H9 (cell line): ENCODE results near the gene GSTA3. TPM values are rescaled to one million over a fixed set of nuclear protein-coding genes. Genes with fewer than 3 reads are reported as not detected.

Source experiments
- DNase-seq: peaks from one replicate; pipeline ENCODE4 v3.0.0-alpha.2; 2017
- H2AFZ ChIP-seq: one replicate; pipeline ENCODE4 v1.6.1; 2013; ENCODE audit warnings: mild to moderate bottlenecking, low read length, control low read depth, moderate library complexity
- H2AK5ac ChIP-seq: 2 replicates; pipeline ENCODE4 v1.6.1; 2013; ENCODE audit warnings: low read length, control low read depth, mixed read lengths; ENCODE audit not compliant: insufficient read length
- H2BK120ac ChIP-seq: one replicate; pipeline ENCODE4 v1.6.1; 2013; ENCODE audit warnings: low read depth, mild to moderate bottlenecking, low read length, control low read depth, inconsistent platforms; ENCODE audit not compliant: poor library complexity, severe bottlenecking
- H2BK12ac ChIP-seq: 2 replicates; pipeline ENCODE4 v1.6.1; 2013; ENCODE audit warnings: low read length, control low read depth, mixed read lengths, low read depth; ENCODE audit not compliant: insufficient read length
- H2BK15ac ChIP-seq: 2 replicates; pipeline ENCODE4 v1.6.1; 2013; ENCODE audit warnings: low read depth, low read length, control low read depth
- H2BK20ac ChIP-seq: one replicate; pipeline ENCODE4 v1.6.1; 2013; ENCODE audit warnings: low read depth, mild to moderate bottlenecking, low read length, control low read depth, inconsistent platforms; ENCODE audit not compliant: poor library complexity, severe bottlenecking
- H2BK5ac ChIP-seq: 2 replicates; pipeline ENCODE4 v1.6.1; 2013; ENCODE audit warnings: low read length, control low read depth, mixed read lengths; ENCODE audit not compliant: insufficient read length
- H3K14ac ChIP-seq: 2 replicates; pipeline ENCODE4 v1.6.1; 2013; ENCODE audit warnings: low read length, control low read depth; ENCODE audit not compliant: insufficient read depth
- H3K18ac ChIP-seq: 2 replicates; pipeline ENCODE4 v1.6.1; 2013; ENCODE audit warnings: low read depth, mild to moderate bottlenecking, mixed read lengths, low read length, control low read depth; ENCODE audit not compliant: insufficient read length
- H3K23ac ChIP-seq: 2 replicates; pipeline ENCODE4 v1.6.1; 2013; ENCODE audit warnings: low read length, control low read depth, mixed read lengths, low read depth; ENCODE audit not compliant: insufficient read length
- H3K23me2 ChIP-seq: 2 replicates; pipeline ENCODE4 v1.6.1; 2013; ENCODE audit warnings: low read depth, mild to moderate bottlenecking, mixed read lengths, low read length, control low read depth; ENCODE audit not compliant: insufficient read length, poor library complexity, severe bottlenecking
- H3K27ac ChIP-seq: 2 replicates; pipeline ENCODE4 v1.5.1; 2013; ENCODE audit warnings: low read length, control low read depth, mixed read lengths, low read depth; ENCODE audit not compliant: insufficient read length
- H3K27me3 ChIP-seq: 2 replicates; pipeline ENCODE4 v1.6.1; 2013; ENCODE audit warnings: low read length, control low read depth, inconsistent platforms; ENCODE audit not compliant: insufficient read depth
- H3K4ac ChIP-seq: 2 replicates; pipeline ENCODE4 v1.6.1; 2013; ENCODE audit warnings: low read depth, mild to moderate bottlenecking, control low read depth, inconsistent platforms, low read length, moderate library complexity
- H3K4me1 ChIP-seq: 2 replicates; pipeline ENCODE4 v1.6.1; 2013; ENCODE audit warnings: low read length, control low read depth, inconsistent platforms; ENCODE audit not compliant: insufficient read depth
- H3K4me2 ChIP-seq: 2 replicates; pipeline ENCODE4 v1.6.1; 2013; ENCODE audit warnings: low read length, control low read depth, mixed read lengths; ENCODE audit not compliant: insufficient read length, insufficient read depth
- H3K56ac ChIP-seq: 2 replicates; pipeline ENCODE4 v1.6.1; 2013; ENCODE audit warnings: low read depth, mild to moderate bottlenecking, mixed read lengths, low read length, control low read depth; ENCODE audit not compliant: insufficient read length
- H3K79me1 ChIP-seq: 2 replicates; pipeline ENCODE4 v1.6.1; 2013; ENCODE audit warnings: low read depth, mild to moderate bottlenecking, moderate library complexity, low read length, control low read depth, inconsistent platforms; ENCODE audit not compliant: insufficient read depth, poor library complexity, severe bottlenecking
- H3K79me2 ChIP-seq: 2 replicates; pipeline ENCODE4 v1.6.1; 2013; ENCODE audit warnings: low read length, control low read depth, inconsistent platforms; ENCODE audit not compliant: insufficient read depth
- H3K9ac ChIP-seq: 2 replicates; pipeline ENCODE4 v1.6.1; 2013; ENCODE audit warnings: low read length, control low read depth, mixed read lengths; ENCODE audit not compliant: insufficient read length; ENCODE audit errors: extremely low read depth
- H3K9me3 ChIP-seq: one replicate; pipeline ENCODE4 v1.6.1; 2013; ENCODE audit warnings: low read depth, low read length, inconsistent platforms; ENCODE audit not compliant: control insufficient read depth
- H3T11ph ChIP-seq: one replicate; pipeline ENCODE4 v1.6.1; 2013; ENCODE audit warnings: mild to moderate bottlenecking, low read length, control low read depth, inconsistent platforms
- H4K20me1 ChIP-seq: one replicate; pipeline ENCODE4 v1.6.1; 2013; ENCODE audit not compliant: control insufficient read depth, insufficient read length, insufficient read depth
- H4K5ac ChIP-seq: 2 replicates; pipeline ENCODE4 v1.6.1; 2013; ENCODE audit warnings: low read depth, mild to moderate bottlenecking, mixed read lengths, low read length, control low read depth; ENCODE audit not compliant: insufficient read length
- H4K8ac ChIP-seq: replicated peaks from 2 replicates; pipeline ENCODE4 v1.6.1; 2013; ENCODE audit warnings: low read length, control low read depth, mixed read lengths, low read depth; ENCODE audit not compliant: insufficient read length
- H4K91ac ChIP-seq: 2 replicates; pipeline ENCODE4 v1.6.1; 2013; ENCODE audit warnings: low read depth, mild to moderate bottlenecking, moderate library complexity, mixed read lengths, low read length, control low read depth; ENCODE audit not compliant: insufficient read length
- H3K27ac Mint-ChIP-seq, 3 experiments: 2 replicates in 2 of 3; 3 replicates in 1 of 3; pipeline ENCODE4 v1.8.0; 2020 to 2021; ENCODE audit warnings: mixed read lengths in 3 of 3, mild to moderate bottlenecking in 1 of 3, moderate library complexity in 1 of 3
- H3K27me3 Mint-ChIP-seq: 2 replicates; pipeline ENCODE4 v1.8.0; 2021; ENCODE audit warnings: low read depth, mild to moderate bottlenecking, moderate library complexity, mixed read lengths
- H3K36me3 Mint-ChIP-seq, 3 experiments: 2 replicates in 2 of 3; 3 replicates in 1 of 3; pipeline ENCODE4 v1.8.0; 2020 to 2021; ENCODE audit warnings: low read depth in 3 of 3, mixed read lengths in 3 of 3; ENCODE audit not compliant: insufficient read depth in 1 of 3
- H3K4me1 Mint-ChIP-seq, 2 experiments: 2 replicates each; pipeline ENCODE4 v1.8.0; 2020; ENCODE audit warnings: mixed read lengths in 2 of 2
- H3K4me3 Mint-ChIP-seq, 2 experiments: 2 replicates in 1 of 2; 3 replicates in 1 of 2; pipeline ENCODE4 v1.8.0; 2020 to 2021; ENCODE audit warnings: mild to moderate bottlenecking in 2 of 2, mixed read lengths in 2 of 2, moderate library complexity in 1 of 2
- H3K9me3 Mint-ChIP-seq, 2 experiments: 2 replicates in 1 of 2; 3 replicates in 1 of 2; pipeline ENCODE4 v1.8.0; 2020; ENCODE audit warnings: mild to moderate bottlenecking in 2 of 2, mixed read lengths in 2 of 2, moderate library complexity in 1 of 2
- WGBS: extraction: QIAGEN DNeasy Blood & Tissue Kit; methylation state at CpG from one replicate; pipeline ENCODE4 v1.1.7; 2013; ENCODE audit warnings: missing lambda C conversion rate, low lambda C conversion rate, mixed read lengths; ENCODE audit not compliant: insufficient read length; ENCODE audit errors: extremely low coverage; 5-methylcytosine and 5-hydroxymethylcytosine counted together
- total RNA-seq: library from RNA; stranded (reverse); gene quantifications from 2 replicates; pipeline ENCODE4 v1.2.1, GENCODE V29; 2021
- TF ChIP-seq, protein P1 (sequence below): fragments of 200-600 bp; sonication (generic); conservative IDR thresholded peaks from 3 replicates; pipeline ENCODE4 v1.8.0; 2021; ENCODE audit warnings: antibody characterized with exemption, mild to moderate bottlenecking

The GSTA3 gene
- total RNA-seq, 1 experiment from 2014 or later, result not detected

DNA sequence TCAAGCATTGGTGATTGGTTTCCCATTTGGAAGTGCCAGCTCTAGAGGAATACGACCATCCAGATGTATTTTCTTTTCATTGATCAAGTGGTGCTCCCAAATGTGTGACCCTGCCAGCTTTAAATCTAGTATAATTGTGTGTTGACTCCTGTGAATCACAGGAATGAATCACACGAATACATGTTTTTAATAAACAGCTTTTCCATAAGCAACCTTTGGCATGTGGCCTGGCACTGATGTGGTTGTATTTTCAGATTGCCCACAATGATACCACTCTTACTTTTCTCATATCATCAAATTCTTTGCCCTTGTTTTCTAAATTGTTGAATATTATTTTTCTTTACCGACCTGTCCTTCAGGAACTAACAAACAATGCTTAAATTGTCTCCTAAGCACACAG lies 367 bp downstream of the GSTA3 start:
- H3K9me3 Mint-ChIP-seq, result peaks cover 0 to 4% of the 10 kb centered on the region in 2 experiments; a peak in 1 of 5 replicates
- H4K91ac ChIP-seq, result no peak overlapping the region
- no peak overlapping the region for H3K23ac ChIP-seq
- no peaks in the 10 kb centered on the region for H3K4me1 ChIP-seq
- no peaks in the 10 kb centered on the region for H3K27me3 Mint-ChIP-seq
- H3K14ac ChIP-seq, result no peak overlapping the region
- TF ChIP-seq, protein P1, sequence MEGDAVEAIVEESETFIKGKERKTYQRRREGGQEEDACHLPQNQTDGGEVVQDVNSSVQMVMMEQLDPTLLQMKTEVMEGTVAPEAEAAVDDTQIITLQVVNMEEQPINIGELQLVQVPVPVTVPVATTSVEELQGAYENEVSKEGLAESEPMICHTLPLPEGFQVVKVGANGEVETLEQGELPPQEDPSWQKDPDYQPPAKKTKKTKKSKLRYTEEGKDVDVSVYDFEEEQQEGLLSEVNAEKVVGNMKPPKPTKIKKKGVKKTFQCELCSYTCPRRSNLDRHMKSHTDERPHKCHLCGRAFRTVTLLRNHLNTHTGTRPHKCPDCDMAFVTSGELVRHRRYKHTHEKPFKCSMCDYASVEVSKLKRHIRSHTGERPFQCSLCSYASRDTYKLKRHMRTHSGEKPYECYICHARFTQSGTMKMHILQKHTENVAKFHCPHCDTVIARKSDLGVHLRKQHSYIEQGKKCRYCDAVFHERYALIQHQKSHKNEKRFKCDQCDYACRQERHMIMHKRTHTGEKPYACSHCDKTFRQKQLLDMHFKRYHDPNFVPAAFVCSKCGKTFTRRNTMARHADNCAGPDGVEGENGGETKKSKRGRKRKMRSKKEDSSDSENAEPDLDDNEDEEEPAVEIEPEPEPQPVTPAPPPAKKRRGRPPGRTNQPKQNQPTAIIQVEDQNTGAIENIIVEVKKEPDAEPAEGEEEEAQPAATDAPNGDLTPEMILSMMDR, result no peak
- H3K23me2 ChIP-seq, result no peaks in the 10 kb centered on the region
- no peaks in the 10 kb centered on the region for H3K79me1 ChIP-seq
- no peak overlapping the region for H3K9ac ChIP-seq
- H3T11ph ChIP-seq, result no peak overlapping the region
- H3K18ac ChIP-seq, result no peak overlapping the region
- no peak overlapping the region for H2BK20ac ChIP-seq
- WGBS, result no CpG with 5 or more reads among the region's 3 CpGs
- H3K36me3 Mint-ChIP-seq, result peaks cover 0 to 3% (median 0%) of the 10 kb centered on the region in 3 experiments; a peak in 2 of 7 replicates
- no peak overlapping the region for H3K4ac ChIP-seq
- no peak overlapping the region for H4K8ac ChIP-seq
- H3K79me2 ChIP-seq, result no peaks in the 10 kb centered on the region
- H4K20me1 ChIP-seq, result no peaks in the 10 kb centered on the region
- no peak overlapping the region for H3K4me2 ChIP-seq
- H3K4me1 Mint-ChIP-seq, result peaks cover 0 to 4% of the 10 kb centered on the region in 2 experiments; a peak in 1 of 4 replicates
- H2AK5ac ChIP-seq, result no peak overlapping the region
- H3K56ac ChIP-seq, result no peak overlapping the region
- H2BK120ac ChIP-seq, result no peak overlapping the region
- H3K27ac ChIP-seq, result no peak overlapping the region
- H3K27me3 ChIP-seq, result no peaks in the 10 kb centered on the region
- no peak overlapping the region for H3K27ac Mint-ChIP-seq
- no peak overlapping the region for H2BK5ac ChIP-seq
- no peaks in the 10 kb centered on the region for H3K9me3 ChIP-seq
- DNase-seq, result no peak
- H2BK15ac ChIP-seq, result no peak overlapping the region
- H2AFZ ChIP-seq, result no peak overlapping the region
- no peak overlapping the region for H3K4me3 Mint-ChIP-seq
- no peak overlapping the region for H2BK12ac ChIP-seq
- no peak overlapping the region for H4K5ac ChIP-seq
